ENCODE measurements around the gene USP50.
"Not testable (repeated sequence)": the region's sequence is repeated elsewhere in the genome, so short reads cannot be mapped to it uniquely, and the experiment has no call there.

Gene USP50

GRCh38 chr15:50501815-50502214 lies 44.7 kb downstream of the USP50 start:
- no peak for DNase-seq

DNA sequence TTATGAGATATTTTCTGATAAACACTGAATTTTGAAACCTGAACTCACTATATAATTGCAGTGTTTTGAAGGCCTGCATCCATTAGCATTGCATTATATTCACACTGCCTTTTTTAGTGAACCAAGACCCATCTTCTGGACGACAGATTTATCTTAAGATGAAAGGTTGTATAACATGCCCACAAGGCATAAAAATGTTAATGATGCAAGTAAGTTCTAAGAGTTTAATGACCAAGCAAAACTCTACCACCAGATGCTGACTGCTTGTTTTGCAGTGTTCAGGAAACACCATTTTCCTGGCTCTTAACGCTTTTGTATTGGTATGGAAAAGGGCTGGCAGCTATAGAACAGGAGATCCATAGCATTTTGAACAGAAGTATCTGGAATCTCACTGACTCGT lies 46.1 kb downstream of the USP50 start:
- DNase-seq, result no peak

GRCh38 chr15:50496692-50497091 lies 49.8 kb downstream of the USP50 start:
- DNase-seq, result no peak

GRCh38 chr15:50494547-50494946 lies 51.9 kb downstream of the USP50 start:
- not testable (repeated sequence) for DNase-seq

DNA sequence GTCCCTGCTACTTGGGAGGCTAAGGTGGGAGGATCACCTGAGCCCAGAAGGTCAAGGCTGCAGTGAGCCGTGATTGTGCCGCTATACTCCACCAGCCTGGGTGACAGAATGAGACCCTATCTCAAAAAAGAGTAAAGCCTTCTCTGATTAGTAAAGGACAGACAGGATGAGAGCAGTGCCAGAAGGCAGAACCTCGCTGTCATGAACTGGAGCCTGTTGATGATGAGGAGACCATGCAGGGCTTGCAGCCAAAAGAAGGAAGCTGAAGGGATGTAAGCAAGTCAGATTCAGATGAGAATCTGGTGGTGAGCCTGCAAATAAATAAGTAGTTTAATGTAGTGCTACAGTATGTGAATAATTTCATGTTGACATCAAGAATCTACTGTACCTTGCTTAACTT lies 52.8 kb downstream of the USP50 start:
- DNase-seq, result no peak

DNA sequence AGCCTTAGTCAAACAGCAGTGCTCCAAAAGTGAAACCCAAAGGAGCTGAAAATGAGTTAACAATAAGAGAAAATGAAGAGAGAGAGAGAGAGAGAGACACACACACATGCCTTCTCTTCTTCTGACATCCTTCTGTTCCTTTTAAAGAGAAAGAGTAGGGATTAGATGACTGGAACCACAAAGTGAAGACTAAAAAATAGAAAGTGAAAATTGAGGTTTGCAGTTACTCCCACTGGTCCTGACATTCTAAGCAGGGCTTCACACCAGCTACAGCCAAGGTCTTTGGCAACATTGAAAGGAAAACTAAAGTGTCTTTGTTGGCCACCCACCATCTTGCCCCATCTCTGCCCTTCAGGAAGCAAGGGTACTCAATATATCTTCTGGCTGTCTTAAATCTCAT lies 59.2 kb downstream of the USP50 start:
- DNase-seq, result no peak

GRCh38 chr15:50485389-50485788 lies 61.1 kb downstream of the USP50 start:
- no peak for DNase-seq

DNA sequence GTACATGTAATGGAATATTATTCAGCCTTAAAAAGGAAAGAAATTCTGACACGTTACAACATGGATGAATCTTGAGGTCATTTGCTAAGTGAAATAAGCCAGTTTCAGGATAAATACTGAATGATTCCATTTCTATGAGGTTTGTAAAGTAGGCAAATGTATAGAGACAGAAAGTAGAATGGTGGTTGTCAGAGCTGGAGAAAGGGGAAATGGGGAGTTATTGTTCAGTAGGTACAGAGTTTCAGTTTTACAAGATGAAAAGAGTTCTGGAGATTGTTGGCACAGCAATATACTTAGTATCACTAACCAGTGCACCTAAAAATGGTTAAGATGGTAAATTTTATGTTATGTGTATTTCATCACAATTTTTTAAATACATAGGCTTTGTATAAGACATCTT lies 61.7 kb downstream of the USP50 start:
- DNase-seq, result no peak

DNA sequence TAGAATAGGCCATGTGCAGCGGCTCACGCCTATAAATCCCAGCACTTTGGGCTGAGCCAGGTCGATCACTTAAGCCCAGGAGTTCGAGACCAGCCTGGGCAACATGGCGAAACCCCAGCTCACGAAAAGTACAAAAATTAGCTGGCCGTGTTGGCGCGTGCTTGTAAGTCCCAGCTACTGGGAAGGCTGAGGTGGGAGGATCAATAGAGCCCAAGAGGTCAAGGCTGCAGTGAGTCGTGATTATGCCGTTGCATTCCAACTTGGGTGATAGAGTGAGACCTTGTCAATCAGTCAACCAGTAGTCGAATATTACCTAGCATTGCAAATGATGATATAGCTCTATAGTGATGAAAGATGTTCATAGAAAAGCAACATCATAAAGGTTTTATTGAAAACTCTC lies 70.3 kb downstream of the USP50 start:
- no peak for DNase-seq

- DNase-seq, result no peak
These were observed 75.4 kb downstream of the USP50 start for GRCh38 chr15:50471072-50471471.

DNA sequence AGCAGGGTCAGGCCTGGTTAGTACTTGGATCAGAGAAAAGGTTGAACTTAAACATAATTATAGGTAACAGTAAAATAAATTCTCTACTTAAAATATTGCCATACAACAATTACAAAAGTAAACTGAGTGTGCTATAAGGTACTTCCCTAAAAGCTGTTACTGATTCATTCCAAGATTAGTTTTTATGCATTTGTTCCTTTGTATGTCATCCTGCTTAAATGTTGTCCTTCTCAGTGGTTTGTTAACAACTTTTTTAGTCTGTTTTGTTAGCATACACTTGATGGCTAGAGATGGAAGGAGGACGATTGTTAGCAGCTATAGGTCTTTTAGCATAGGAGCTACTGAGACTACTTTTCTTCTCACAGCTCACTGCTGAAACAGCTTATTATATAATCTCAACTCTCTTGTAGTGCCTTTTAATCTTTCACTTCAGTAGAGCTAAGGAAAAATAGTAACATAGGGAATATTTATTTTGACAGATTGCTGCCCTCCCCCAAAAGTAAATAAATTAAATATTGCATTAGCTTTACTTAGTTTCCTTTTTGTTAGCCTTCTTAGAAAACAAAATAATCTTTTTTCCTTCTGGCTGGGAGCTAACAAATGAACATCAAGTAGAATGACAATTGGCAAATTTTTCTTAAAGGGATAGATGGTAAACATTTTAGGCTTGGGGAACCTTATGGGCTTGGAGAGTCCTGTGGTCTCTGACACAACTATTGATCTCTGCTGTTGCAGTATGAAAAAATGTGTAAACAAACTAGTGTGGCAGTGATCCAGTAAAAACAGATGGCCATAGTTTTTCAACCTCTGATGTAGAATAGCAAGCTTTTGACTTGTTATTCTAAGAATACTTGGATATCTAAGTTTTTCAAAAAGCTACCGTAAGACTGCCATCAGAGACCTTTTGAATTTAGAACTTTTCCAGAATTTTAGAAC lies 82.8 kb downstream of the USP50 start:
- no peak for DNase-seq

DNA sequence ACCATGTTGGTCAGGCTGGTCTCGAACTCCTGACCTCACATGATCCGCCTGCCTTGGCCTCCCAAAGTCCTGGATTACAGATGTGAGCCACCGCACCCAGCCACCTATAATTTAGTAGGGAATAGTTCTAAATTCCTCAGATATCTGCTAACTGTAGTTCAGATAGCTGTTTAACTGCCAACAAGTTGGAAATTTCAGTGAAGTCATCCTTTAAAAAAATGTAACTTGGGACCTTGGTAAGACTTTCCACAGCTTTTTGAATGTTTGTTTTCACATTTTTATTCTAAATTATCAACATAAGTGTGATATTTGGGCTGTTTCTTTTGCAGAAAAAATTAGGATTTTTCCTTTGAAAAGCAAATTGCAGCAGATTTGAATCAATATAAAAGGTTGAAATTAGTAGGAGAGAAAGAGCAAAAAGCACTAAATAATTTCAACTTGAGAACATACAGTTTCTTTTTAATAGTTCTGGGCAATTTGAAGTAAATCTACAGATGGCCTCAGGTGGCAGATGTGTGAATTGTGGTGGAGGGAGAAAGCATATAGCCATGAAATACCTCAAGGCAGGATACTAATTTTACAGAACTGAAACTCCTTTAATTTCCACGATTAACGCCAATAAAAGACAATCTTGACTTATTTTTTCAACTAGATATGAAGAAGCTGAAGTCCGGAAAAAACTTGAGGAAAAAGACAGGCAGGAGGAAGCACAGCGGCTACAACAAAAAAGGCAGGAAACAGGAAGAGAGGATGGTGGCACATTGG lies 87.9 kb downstream of the USP50 start:
- no peak for DNase-seq

DNA sequence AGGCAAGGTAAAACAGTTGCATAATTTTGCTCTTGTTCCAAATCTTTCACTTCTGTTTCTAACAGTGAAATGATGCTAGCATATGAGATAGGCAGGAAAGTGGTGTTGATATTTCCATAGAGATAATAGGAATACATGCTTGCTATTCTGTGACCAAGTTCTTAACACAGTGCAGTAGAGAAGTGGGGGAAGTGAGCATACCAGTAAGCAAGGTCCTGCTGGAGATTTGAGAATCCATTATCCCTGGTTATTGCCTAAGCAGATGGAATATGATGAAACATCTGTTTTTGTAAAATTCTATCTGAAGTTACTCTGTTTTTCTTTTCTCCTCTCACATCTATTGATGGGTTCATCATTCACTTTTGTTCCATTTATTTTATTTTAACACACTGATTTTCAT lies 93.5 kb downstream of the USP50 start:
- no peak for DNase-seq

Data from NCI-H187 treated with DMSO at 0.1 percent for 48 hours (cell line).